ENCODE data around the gene NAIF1.
"Not testable (repeated sequence)": the region's sequence is repeated elsewhere in the genome, so short reads cannot be mapped to it uniquely, and the experiment has no call there.

NAIF1 gene

DNA sequence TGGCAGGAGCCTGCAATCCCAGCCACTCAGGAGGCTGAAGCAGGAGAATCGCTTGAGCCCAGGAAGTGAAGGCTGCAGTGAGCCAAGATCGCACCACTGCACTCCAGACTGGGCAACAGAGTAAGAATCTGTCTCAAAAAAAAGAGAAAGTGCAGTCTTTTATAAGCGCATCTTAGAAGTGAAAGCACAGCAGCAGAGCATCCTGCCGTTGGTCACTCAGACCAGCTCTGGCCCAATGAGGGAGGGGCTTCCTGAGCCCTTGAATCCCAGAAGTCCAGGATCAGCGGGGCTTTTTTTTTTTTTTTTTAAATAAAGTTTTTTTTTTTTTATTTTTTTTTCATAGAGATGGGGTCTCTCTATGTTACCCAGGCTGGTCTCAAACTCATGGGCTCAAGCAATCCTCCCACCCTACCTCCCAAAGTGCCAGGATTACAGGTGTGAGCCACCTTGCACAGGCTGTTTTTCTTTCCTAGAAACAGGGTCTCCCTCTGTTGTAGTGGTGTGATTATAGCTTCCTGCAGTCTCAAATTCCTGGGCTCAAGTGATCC lies 42.3 kb downstream of the NAIF1 start:
- DNase-seq, result no peak

- DNase-seq, result not testable (repeated sequence)
These were observed 43.4 kb downstream of the NAIF1 start for GRCh38 chr9:128023671-128024070.

DNA sequence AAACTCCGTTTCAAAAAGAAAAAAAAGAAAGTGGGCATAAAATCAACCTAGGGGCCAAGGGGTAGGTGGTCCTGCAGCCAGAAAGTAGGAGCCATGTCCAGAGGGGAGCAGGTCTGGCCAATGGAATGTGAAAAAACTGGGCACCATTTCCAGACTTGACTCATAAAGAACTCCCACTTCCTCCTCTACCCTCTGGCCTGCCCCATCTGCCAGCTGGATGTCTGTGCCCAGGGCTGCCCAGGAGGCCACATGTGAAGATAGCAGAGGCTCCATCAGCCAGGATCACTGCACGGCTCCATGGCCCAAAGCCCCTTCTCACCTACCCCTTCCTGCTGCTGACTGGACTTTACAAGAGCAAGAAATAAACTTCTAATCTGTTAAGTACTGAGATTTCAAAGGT lies 44.2 kb downstream of the NAIF1 start:
- no peak for DNase-seq

DNA sequence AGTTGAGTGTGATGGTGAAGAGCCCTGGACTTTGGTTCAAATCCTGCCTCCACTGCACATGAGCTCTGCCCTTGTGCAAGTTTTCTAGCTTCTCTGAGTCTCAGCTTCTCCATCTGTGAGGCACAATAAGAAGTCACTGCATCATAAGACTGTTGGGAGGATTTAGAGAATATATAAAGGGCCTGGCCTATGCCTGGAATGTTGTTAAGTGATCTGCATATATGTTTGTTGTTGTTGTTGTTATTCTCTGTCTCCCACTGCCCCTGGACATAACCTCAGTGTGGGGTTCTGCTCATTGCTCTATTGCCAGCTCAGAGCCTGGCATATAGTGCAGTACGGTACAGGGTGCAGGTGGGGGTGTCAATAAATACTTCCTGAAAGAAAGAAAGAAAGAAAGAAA lies 46.0 kb downstream of the NAIF1 start:
- DNase-seq, result no peak

DNA sequence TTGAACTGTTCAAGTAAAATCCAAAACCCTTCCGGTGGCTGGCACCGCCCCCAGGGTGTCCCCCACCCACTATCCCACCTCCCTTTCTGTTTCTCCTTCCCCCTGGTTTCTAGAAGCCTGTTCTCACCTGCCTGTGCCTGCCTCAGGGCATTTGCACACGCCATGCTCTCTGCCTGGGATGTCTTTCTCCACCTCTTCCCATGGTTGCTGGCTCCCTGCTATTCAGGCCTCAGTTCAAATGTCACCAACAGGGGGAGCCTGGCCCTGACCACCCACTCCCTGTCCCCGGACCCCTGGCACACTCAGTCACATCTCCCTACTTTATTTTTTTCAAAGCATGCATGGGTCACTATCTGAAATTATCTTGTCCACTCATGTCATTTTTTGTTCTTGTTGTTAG lies 46.4 kb downstream of the NAIF1 start:
- DNase-seq, result no peak

DNA sequence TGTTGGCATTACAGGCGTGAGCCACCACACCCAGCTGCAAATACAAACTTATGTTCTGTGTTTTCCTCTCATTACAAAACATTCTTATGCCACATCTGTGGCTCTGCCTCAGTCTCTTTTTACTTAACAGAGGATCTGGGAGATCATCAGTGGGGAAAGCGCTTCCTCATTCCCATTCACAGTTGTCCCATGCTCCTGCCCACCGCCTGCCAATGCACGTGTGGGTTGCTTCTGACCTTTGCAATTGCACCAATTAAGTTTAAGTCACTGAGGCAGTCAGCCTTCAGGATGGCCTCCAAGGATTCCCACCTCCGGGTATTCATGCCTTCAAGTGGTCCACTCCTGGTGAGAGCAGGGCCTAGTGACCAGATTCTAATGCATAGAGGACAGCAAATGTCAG lies 51.4 kb downstream of the NAIF1 start:
- DNase-seq, result no peak
